ENCODE results near the gene ENGASE. TPM values are rescaled to one million over a fixed set of nuclear protein-coding genes. Genes with fewer than 3 reads are reported as not detected.

ENGASE gene
- total and polyA plus RNA-seq, 2 donors (not counting 1 experiment from before 2014, with no cell fraction given), result 92.1 to 122 TPM

DNA sequence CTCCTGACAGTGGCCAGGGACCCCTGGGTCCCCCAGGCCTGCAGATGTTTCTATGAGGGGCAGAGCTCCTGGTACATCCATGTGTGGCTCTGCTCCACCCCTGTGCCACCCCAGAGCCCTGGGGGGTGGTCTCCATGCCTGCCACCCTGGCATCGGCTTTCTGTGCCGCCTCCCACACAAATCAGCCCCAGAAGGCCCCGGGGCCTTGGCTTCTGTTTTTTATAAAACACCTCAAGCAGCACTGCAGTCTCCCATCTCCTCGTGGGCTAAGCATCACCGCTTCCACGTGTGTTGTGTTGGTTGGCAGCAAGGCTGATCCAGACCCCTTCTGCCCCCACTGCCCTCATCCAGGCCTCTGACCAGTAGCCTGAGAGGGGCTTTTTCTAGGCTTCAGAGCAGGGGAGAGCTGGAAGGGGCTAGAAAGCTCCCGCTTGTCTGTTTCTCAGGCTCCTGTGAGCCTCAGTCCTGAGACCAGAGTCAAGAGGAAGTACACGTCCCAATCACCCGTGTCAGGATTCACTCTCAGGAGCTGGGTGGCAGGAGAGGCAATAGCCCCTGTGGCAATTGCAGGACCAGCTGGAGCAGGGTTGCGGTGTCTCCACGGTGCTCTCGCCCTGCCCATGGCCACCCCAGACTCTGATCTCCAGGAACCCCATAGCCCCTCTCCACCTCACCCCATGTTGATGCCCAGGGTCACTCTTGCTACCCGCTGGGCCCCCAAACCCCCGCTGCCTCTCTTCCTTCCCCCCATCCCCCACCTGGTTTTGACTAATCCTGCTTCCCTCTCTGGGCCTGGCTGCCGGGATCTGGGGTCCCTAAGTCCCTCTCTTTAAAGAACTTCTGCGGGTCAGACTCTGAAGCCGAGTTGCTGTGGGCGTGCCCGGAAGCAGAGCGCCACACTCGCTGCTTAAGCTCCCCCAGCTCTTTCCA is 25.5 kb upstream of the ENGASE start:
- no peak overlapping the region for H3K27ac Mint-ChIP-seq
- Histone ChIP-seq H3K79me2 (ENCODE audit: control insufficient read depth, insufficient read depth, low read length) (no peaks in the 10 kb centered on the region), H3K4me3 (ENCODE audit: control extremely low read depth in 1 of 5, extremely low read depth in 1 of 5, insufficient read depth in 1 of 5, low read depth in 2 of 5, low read length in 4 of 5) (no peak overlapping the region), H3K27me3 (replicated peaks in 1 of 4; ENCODE audit: control extremely low read depth in 1 of 4, control insufficient read depth in 3 of 4, insufficient read depth in 4 of 4, low read length in 3 of 4) (peaks cover 0 to 19% (median 0%) of the 10 kb centered on the region in 4 experiments), H3K4me2 (replicated peaks; ENCODE audit: low read depth, low read length, poor library complexity, severe bottlenecking) (no peak overlapping the region), H3K36me3 (replicated peaks in 1 of 2; ENCODE audit: control extremely low read depth in 1 of 2, control insufficient read depth in 1 of 2, extremely low read depth in 1 of 2, insufficient read depth in 2 of 2, low read length in 1 of 2) (no peaks in the 10 kb centered on the region), H2AFZ (ENCODE audit: insufficient read depth, low read depth, low read length, poor library complexity, severe bottlenecking) (no peak overlapping the region), H3K4me1 (ENCODE audit: control insufficient read depth in 2 of 2, insufficient read depth in 2 of 2, low read length in 2 of 2) (no peaks in the 10 kb centered on the region), H3K9ac (ENCODE audit: low read length) (no peak overlapping the region), H3K9me3 (ENCODE audit: control extremely low read depth in 1 of 3, control insufficient read depth in 2 of 3, insufficient read depth in 1 of 3, low read length in 2 of 3) (peaks cover 0 to 13% (median 0%) of the 10 kb centered on the region in 3 donors), H3K27ac (ENCODE audit: low read length in 2 of 2) (no peak overlapping the region), H4K20me1 (ENCODE audit: control insufficient read depth, insufficient read depth, low read length, poor library complexity, severe bottlenecking) (no peaks in the 10 kb centered on the region)
- WGBS (ENCODE audit: insufficient coverage), result 76% methylated on average over 17 of the region's 21 CpGs
- POLR2A ChIA-PET, result no interaction called here
- H3K27me3 Mint-ChIP-seq, result peaks cover 35% of the 10 kb centered on the region
- no peak for TF ChIP-seq EZH2 (IDR thresholded peaks at IDR 0.05; ENCODE audit: borderline replicate concordance, insufficient read depth, low read depth, low read length, poor library complexity, severe bottlenecking)
- TF ChIP-seq, protein P1, sequence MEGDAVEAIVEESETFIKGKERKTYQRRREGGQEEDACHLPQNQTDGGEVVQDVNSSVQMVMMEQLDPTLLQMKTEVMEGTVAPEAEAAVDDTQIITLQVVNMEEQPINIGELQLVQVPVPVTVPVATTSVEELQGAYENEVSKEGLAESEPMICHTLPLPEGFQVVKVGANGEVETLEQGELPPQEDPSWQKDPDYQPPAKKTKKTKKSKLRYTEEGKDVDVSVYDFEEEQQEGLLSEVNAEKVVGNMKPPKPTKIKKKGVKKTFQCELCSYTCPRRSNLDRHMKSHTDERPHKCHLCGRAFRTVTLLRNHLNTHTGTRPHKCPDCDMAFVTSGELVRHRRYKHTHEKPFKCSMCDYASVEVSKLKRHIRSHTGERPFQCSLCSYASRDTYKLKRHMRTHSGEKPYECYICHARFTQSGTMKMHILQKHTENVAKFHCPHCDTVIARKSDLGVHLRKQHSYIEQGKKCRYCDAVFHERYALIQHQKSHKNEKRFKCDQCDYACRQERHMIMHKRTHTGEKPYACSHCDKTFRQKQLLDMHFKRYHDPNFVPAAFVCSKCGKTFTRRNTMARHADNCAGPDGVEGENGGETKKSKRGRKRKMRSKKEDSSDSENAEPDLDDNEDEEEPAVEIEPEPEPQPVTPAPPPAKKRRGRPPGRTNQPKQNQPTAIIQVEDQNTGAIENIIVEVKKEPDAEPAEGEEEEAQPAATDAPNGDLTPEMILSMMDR (IDR thresholded peaks at IDR 0.05), result no peak
- intact Hi-C loops (cut with micrococcal nuclease), result loop anchor here (5.0 to 10.0 kb wide), 2 partner anchors 33 to 54 kb away; no protein-coding TSS in a partner anchor
- DNase-seq (no peak), ATAC-seq (ENCODE audit: low read depth) (no peak)
- CTCF ChIA-PET, result interaction anchor here (0.5 to 0.6 kb wide), 2 partner anchors 12 to 272 kb away, joined by 3 read pairs; no protein-coding TSS in a partner anchor
- H3K9me3 Mint-ChIP-seq (ENCODE audit: insufficient read depth), result peaks cover 3% of the 10 kb centered on the region
- peaks cover 1% of the 10 kb centered on the region for H3K4me1 Mint-ChIP-seq
- no peak overlapping the region for H3K4me3 Mint-ChIP-seq

DNA sequence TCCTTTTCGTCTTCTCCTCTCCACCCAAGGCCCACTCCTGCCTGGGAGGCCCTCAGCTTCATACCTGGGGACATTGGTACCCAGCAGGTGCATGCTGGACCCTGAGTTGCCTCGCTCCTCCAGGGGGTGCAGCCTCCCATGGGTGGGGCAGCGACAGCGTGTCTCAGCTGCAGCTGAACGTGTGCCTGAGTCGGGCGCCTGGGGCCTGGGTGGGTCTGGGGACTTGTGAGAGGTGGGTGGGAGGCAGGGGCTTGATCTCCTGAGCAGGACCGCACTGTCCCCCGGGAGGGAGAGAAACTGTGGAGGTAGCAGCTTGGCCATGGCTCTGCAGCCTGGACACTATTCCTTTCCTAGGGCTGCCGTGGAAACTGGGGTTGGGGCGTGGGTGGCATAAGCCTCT is 24.8 kb upstream of the ENGASE start:
- peaks cover 1% of the 10 kb centered on the region for H3K4me1 Mint-ChIP-seq
- DNase-seq (no peak), ATAC-seq (ENCODE audit: low read depth) (no peak)
- H3K27ac Mint-ChIP-seq, result no peak overlapping the region
- H3K4me3 Mint-ChIP-seq, result no peak overlapping the region
- no peaks in the 10 kb centered on the region for H4K20me1 ChIP-seq (ENCODE audit: control insufficient read depth, insufficient read depth, low read length, poor library complexity, severe bottlenecking)
- H3K79me2 ChIP-seq (ENCODE audit: control insufficient read depth, insufficient read depth, low read length), result no peaks in the 10 kb centered on the region
- H3K36me3 ChIP-seq (replicated peaks in 1 of 2; ENCODE audit: control extremely low read depth in 1 of 2, control insufficient read depth in 1 of 2, extremely low read depth in 1 of 2, insufficient read depth in 2 of 2, low read length in 1 of 2), result no peaks in the 10 kb centered on the region
- peaks cover 31% of the 10 kb centered on the region for H3K27me3 Mint-ChIP-seq
- no peak overlapping the region for H3K27ac ChIP-seq (ENCODE audit: low read length in 2 of 2)
- peaks cover 5% of the 10 kb centered on the region for H3K9me3 Mint-ChIP-seq (ENCODE audit: insufficient read depth)
- TF ChIP-seq, protein P1 (IDR thresholded peaks at IDR 0.05), result no peak
- TF ChIP-seq EZH2 (IDR thresholded peaks at IDR 0.05; ENCODE audit: borderline replicate concordance, insufficient read depth, low read depth, low read length, poor library complexity, severe bottlenecking), result no peak
- H3K4me1 ChIP-seq (ENCODE audit: control insufficient read depth in 2 of 2, insufficient read depth in 2 of 2, low read length in 2 of 2), result no peaks in the 10 kb centered on the region
- WGBS (ENCODE audit: insufficient coverage), result 93% methylated on average over 10 of the region's 11 CpGs
- peaks cover 0 to 15% (median 0%) of the 10 kb centered on the region in 4 experiments for H3K27me3 ChIP-seq (replicated peaks in 1 of 4; ENCODE audit: control extremely low read depth in 1 of 4, control insufficient read depth in 3 of 4, insufficient read depth in 4 of 4, low read length in 3 of 4)
- ChIA-PET CTCF (interaction anchor here (2.4 kb wide), 1 partner anchor 344 kb away, joined by 8 read pairs; no protein-coding TSS in a partner anchor), POLR2A (no interaction called here)
- H3K9ac ChIP-seq (ENCODE audit: low read length), result no peak overlapping the region
- intact Hi-C loops (cut with micrococcal nuclease), result loop anchor here (5.0 to 10.0 kb wide), 2 partner anchors 32 to 55 kb away; no protein-coding TSS in a partner anchor
- no peak overlapping the region for H3K4me3 ChIP-seq (ENCODE audit: control extremely low read depth in 1 of 5, extremely low read depth in 1 of 5, insufficient read depth in 1 of 5, low read depth in 2 of 5, low read length in 4 of 5)
- H3K9me3 ChIP-seq (ENCODE audit: control extremely low read depth in 1 of 3, control insufficient read depth in 2 of 3, insufficient read depth in 1 of 3, low read length in 2 of 3), result peaks cover 0 to 17% (median 2%) of the 10 kb centered on the region in 3 donors
- H3K4me2 ChIP-seq (replicated peaks; ENCODE audit: low read depth, low read length, poor library complexity, severe bottlenecking), result no peak overlapping the region
- no peak overlapping the region for H2AFZ ChIP-seq (ENCODE audit: insufficient read depth, low read depth, low read length, poor library complexity, severe bottlenecking)
